ENCODE measurements around the gene PTH2R.
"Not testable (repeated sequence)": the region's sequence is repeated elsewhere in the genome, so short reads cannot be mapped to it uniquely, and the experiment has no call there.

The PTH2R gene

DNA sequence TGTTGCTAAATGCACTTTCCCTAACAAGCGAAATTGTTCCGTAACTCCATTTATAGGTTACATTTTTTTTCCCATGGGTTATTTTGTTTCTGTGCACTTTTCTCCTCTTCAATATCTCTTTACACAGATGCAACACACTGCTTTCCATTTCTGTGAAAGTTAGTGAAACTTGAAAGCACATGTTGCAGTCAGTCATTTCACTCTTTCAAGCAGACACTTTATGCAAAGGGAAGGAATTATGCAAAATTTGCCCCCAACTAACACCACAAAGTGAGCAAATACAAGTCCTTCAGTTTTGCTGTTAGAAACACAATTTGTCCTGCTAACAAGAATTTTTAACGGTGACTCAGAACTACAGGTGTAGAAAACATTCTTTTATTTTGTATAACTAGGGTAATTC lies 124.8 kb downstream of the PTH2R start:
- no peak overlapping the region for H3K27ac ChIP-seq
- TF ChIP-seq, protein P1, sequence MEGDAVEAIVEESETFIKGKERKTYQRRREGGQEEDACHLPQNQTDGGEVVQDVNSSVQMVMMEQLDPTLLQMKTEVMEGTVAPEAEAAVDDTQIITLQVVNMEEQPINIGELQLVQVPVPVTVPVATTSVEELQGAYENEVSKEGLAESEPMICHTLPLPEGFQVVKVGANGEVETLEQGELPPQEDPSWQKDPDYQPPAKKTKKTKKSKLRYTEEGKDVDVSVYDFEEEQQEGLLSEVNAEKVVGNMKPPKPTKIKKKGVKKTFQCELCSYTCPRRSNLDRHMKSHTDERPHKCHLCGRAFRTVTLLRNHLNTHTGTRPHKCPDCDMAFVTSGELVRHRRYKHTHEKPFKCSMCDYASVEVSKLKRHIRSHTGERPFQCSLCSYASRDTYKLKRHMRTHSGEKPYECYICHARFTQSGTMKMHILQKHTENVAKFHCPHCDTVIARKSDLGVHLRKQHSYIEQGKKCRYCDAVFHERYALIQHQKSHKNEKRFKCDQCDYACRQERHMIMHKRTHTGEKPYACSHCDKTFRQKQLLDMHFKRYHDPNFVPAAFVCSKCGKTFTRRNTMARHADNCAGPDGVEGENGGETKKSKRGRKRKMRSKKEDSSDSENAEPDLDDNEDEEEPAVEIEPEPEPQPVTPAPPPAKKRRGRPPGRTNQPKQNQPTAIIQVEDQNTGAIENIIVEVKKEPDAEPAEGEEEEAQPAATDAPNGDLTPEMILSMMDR (conservative IDR thresholded peaks at IDR 0.05; ENCODE audit: low read depth), result no peak
- POLR2A ChIA-PET (ENCODE audit: low non-redundant PET), result no interaction called here
- CTCF ChIA-PET, result no interaction called here
- no peak for DNase-seq (ENCODE audit: low spot score)

DNA sequence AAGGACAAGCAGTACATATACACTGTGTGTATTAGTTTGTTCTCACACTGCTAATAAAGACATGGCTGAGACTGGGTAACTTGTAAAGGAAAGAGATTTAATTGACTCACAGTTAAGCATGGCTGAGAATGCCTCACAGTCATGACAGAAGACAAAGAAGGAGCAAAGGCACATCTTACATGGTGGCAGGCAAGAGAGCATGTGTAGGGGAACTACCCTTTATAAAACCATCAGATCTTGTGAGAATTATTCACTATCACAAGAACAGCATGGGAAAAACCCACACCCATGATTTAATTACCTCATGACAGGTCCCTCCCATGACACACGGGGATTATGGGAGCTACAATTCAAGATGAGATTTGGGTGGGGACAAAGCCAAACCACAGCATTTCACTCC lies 129.0 kb downstream of the PTH2R start:
- CTCF ChIA-PET, result interaction anchor here (0.6 kb wide), 1 partner anchor 10 kb away, joined by 6 read pairs; no protein-coding TSS in a partner anchor

DNA sequence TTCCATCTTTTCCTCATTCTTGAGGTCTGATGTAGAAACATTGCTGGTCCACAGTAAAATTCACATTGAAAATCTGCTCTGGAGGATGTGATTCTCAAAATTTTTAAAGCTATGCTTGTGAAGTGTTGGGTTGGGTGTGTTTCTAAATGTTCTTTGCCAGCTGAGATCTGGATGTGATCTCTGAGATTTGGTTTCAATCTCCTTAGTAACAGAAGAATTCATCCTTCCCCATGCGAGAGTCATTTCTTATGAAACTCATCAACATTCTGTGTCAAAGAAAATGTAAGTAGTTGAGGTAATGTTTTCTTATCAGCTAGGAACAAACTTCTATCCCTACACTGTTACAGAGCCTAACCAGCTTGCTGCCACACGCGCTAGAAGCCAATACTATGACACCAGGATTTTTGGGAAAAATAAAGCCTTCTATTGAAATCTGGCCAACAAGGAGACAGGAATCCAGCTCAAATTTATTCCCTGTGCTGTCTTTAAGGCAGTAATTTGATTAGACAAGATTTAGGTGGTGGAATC lies 134.9 kb downstream of the PTH2R start:
- POLR2A ChIA-PET (ENCODE audit: low non-redundant PET), result no interaction called here
- H3K27ac ChIP-seq, result no peak overlapping the region
- TF ChIP-seq, protein P1 (conservative IDR thresholded peaks at IDR 0.05; ENCODE audit: low read depth), result no peak
- DNase-seq (ENCODE audit: low spot score), result no peak
- CTCF ChIA-PET, result no interaction called here

More for the DNA sequence above, 129.0 kb downstream of the PTH2R start:
- DNase-seq (ENCODE audit: low spot score); POLR2A ChIA-PET (ENCODE audit: low non-redundant PET); H3K27ac ChIP-seq: not testable (repeated sequence)

DNA sequence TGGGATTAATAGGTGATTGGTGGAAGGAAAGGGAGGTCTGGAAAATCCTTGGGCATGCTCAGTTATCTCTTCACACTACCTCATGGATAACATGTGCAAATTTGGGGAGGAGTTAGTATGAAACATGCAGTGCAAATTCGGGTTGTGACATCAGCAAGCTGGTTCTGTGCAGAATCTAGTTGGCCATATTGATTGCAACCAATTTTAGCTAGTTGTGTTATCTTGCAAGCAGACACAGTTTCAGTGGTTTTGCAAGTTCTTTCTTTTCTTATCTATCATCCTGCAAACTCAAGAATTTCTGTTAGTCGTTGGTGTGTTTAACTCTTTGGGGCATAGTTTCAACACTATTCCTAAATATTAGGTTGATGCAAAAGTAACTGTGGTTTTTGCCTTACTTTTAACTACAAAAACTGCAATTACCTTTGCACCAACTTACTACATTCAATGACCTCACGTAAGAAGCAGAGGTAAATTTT lies 135.4 kb downstream of the PTH2R start:
- POLR2A ChIA-PET (ENCODE audit: low non-redundant PET), result no interaction called here
- no peak for DNase-seq (ENCODE audit: low spot score)
- CTCF ChIA-PET, result no interaction called here
- TF ChIP-seq, protein P1 (conservative IDR thresholded peaks at IDR 0.05; ENCODE audit: low read depth), result no peak
- no peak overlapping the region for H3K27ac ChIP-seq

DNA sequence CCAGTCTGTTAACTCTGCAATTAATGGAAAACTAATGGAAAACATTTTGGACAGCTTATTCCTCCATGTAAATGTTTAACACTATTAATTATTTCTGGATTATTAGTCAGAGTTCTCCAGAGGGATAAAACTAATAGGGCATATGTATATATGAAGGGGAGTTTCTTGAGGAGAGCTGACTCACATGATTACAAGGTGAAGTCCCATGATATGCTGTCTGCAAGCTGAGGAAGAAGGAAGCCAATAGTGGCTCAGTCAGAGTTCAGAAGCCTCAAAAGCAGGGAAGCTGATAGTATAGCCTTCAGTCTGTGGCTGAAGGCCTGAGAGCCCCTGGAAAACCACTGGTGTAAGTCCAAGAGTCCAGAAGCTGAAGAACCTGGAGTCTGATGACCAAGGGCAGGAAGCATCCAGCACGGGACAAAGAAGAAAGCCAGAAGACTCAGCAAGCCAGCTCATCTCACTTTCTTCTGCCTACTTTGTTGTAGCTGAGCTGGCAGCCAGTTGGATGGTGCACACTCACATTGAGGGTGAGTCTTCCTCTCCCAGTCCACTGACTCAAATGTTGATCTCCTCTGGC lies 136.0 kb downstream of the PTH2R start:
- TF ChIP-seq, protein P1 (conservative IDR thresholded peaks at IDR 0.05; ENCODE audit: low read depth), result no peak
- ChIA-PET POLR2A (ENCODE audit: low non-redundant PET) (no interaction called here), CTCF (interaction anchor here (0.5 to 1.0 kb wide), 2 partner anchors 12 to 21 kb away, joined by 3 read pairs; no protein-coding TSS in a partner anchor)
- DNase-seq (ENCODE audit: low spot score), result no peak
- H3K27ac ChIP-seq, result no peak overlapping the region
